ENCODE data around the gene ANGPT4.

The ANGPT4 gene

DNA sequence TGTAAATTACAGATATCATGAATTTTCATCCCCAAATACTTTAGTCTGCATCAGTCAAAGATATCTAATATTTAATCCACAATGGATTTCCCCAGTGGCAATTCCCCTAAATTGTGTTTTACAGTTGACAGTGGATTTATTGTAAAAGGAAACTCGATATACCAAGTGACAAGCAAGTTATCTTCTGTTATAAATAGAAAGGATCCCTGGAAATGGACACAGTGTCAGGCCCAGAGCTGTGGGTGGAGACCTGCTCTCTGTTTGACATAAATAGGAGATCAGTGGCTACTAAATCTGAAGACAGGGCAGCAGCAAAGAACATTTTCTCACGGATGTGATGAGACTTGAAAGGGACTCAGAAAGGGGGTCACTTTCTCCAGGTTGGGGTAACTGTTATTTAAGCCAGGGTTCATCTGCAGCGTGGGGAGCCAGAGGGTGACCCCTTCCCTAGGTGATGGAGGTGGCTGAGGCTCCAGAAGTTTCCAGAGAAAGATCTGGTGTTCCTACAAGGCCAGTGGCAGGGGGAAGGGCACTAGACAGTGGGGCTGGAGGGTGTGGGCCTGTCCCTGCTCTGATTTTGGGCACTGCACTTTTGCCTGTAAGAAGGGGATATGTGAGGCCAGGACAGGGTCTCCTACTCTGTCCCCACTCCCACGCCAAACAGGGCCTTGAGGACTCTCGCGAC lies 94.9 kb downstream of the ANGPT4 start:
- no peak for DNase-seq

DNA sequence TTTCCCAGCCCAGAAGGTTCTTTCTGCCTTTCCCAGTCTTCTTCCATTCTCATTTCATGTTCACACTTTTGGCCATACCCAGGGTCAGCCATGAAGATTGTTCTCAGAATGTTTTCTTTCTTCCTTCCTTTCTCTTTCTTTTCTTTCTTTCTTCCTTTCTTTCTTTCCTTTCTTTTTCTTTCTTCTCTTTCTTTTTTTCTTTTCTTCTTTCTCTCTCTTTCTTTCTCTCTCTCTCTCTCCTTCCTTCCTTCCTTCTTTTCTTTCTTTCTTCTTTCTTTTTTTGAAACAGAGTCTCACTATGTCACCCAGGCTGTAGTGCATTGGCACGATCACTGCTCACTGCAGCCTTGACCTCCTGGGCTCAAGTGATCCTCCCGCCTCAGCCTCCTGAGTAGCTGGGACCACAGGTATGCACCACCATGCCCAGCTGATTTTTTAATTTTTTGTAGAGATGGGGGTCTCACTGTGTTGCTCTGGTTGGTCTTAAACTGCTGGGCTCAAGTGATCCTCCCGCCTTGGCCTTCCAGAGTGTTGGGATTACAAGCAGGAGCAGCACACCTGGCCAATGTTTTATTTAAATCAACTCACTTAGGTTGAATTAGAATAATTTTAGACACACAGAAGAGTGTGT lies 95.7 kb downstream of the ANGPT4 start:
- DNase-seq: no peak
